Heart right ventricle (tissue), 16 donors: ENCODE measurements around the gene WIPF2. TPM values are rescaled to one million over a fixed set of nuclear protein-coding genes. Genes with fewer than 3 reads are reported as not detected.
A peak's percentile ranks its signal among the peaks of the same experiment; 100 is the strongest.

Source experiments
- ATAC-seq, 8 donors: fragments of 200-7000 bp; cut with Tn5 transposase; one replicate each; pipeline ENCODE4 v1.9.1; 2020; ENCODE audit warnings: mild to moderate bottlenecking in 8 of 8, moderate library complexity in 8 of 8, moderate number of reproducible peaks in 1 of 8
- DNase-seq, 2 donors: peaks; one replicate each; pipeline ENCODE4 v3.0.0-alpha.2; 2020
- H3K27ac ChIP-seq, 10 donors: fragments of 200-600 bp; sonication (generic) in 2 of 10; one replicate each; pipeline versions ENCODE4 v1.5.0 to v1.8.0; 2020 to 2022; ENCODE audit warnings: mild to moderate bottlenecking in 3 of 10
- H3K27me3 ChIP-seq, 7 donors: fragments of 200-600 bp; one replicate each; pipeline ENCODE4 v1.8.0; 2021 to 2022; ENCODE audit warnings: mild to moderate bottlenecking in 2 of 7
- H3K36me3 ChIP-seq, 9 donors: fragments of 200-600 bp; sonication (generic) in 1 of 9; one replicate each; pipeline versions ENCODE4 v1.5.0 to v1.8.0; 2020 to 2022; ENCODE audit warnings: mild to moderate bottlenecking in 2 of 9
- H3K4me1 ChIP-seq, 9 donors: fragments of 200-600 bp; sonication (generic) in 1 of 9; one replicate each; pipeline versions ENCODE4 v1.5.0 to v1.8.0; 2020 to 2022; ENCODE audit warnings: mild to moderate bottlenecking in 4 of 9
- H3K4me3 ChIP-seq, 10 donors: fragments of 200-600 bp; sonication (generic) in 2 of 10; one replicate each; pipeline versions ENCODE4 v1.5.0 to v1.8.0; 2020 to 2022; ENCODE audit warnings: mild to moderate bottlenecking in 7 of 10, moderate library complexity in 2 of 10
- H3K9me3 ChIP-seq, 11 donors: fragments of 200-600 bp in 10 of 11; sonication (generic) in 2 of 11; one replicate each; pipeline versions ENCODE4 v1.5.0 to v1.8.0; 2013 to 2022; ENCODE audit warnings: mild to moderate bottlenecking in 2 of 11, control low read depth in 1 of 11, moderate library complexity in 1 of 11
- WGBS, 2 donors: extraction: QIAGEN DNeasy Blood & Tissue Kit; methylation state at CpG; one replicate each; pipeline ENCODE4 v1.1.7; 2013; ENCODE audit warnings: inconsistent platforms in 1 of 2; 5-methylcytosine and 5-hydroxymethylcytosine counted together
- intact Hi-C, 10 donors: fragments of 100-400 bp; cut with DNase I; formaldehyde crosslinking; loops; one replicate each; pipeline versions ENCODE4 v1.11.1 to v1.14.2; 2022
- microRNA-seq, 2 donors: library from miRNA; unstranded; fragments of <30 nt; microRNA quantifications; one replicate each; pipeline ENCODE4 v1.2.0, GENCODE V29; 2021
- polyA plus RNA-seq, 2 donors: library from polyadenylated mRNA; stranded (reverse); fragments of 200-250 nt; gene quantifications; one replicate each; pipeline ENCODE4 v1.2.3, GENCODE V29; 2013
- total RNA-seq, 10 donors: library from RNA; stranded (reverse); fragmentation: NEBNext Ultra II Directional in 3 of 10; extraction: Animal tissue kit (Norgen Biotek cat#: 25700) in 3 of 10; gene quantifications; one replicate each; pipeline versions ENCODE4 v1.2.1 to v1.2.4, GENCODE V29; 2021 to 2023
- TF ChIP-seq, protein P1 (sequence below), 9 donors: fragments of 200-600 bp; sonication (generic) in 2 of 9; IDR thresholded peaks; one replicate each; pipeline versions ENCODE4 v1.5.0 to v1.8.0; 2021 to 2022; ENCODE audit warnings: antibody characterized with exemption in 9 of 9, mild to moderate bottlenecking in 5 of 9, moderate library complexity in 1 of 9
- donor health status: Arrhythmogenic right ventricular cardiomyopathy.
- donor health status: ischemic (EF 13 %, LVEDD 7.1; RV severe dilation, severe dysfunction).
- donor health status: healthy with polysubstance abuse.
- donor health status: DM: no; HTN: yes; CAD: no.
- donor health status: DM: no; HTN: no; CAD: no.
- donor health status: ischemic (EF 25% LVEDD 6.9; RV normal size, moderate dysfunction).
- donor health status: ischemic (EF 25% LVEDD 5.7; RV mildly dilated, moderate dysfunction).
- donor health status: healthy.
- donor health status: DM: yes; HTN: yes; CAD: no.
- donor health status: Ischemic cardiomyopathy.
- donor health status: ischemic (EF 35%, LVEDD 5.7; RV mildly dilated, moderate dysfunction).
- donor health status: nonischemic (EF 11% LVEDD 7.7; RV severe dilation, severe dysfunction).
- donor health status: DM: yes; HTN: yes; CAD: no.
- donor health status: PGD.
- donor health status: ischemic (EF 29% LVEDD 5.4; RV normal size, mild dysfunction).
- donor health status: nonischemic (EF 23%, LVEDD 6.1; RV moderate dilation, normal function).

WIPF2 gene
- total and polyA plus RNA-seq, 12 donors, result 5.1 to 16.0 (median 12.5) TPM

DNA sequence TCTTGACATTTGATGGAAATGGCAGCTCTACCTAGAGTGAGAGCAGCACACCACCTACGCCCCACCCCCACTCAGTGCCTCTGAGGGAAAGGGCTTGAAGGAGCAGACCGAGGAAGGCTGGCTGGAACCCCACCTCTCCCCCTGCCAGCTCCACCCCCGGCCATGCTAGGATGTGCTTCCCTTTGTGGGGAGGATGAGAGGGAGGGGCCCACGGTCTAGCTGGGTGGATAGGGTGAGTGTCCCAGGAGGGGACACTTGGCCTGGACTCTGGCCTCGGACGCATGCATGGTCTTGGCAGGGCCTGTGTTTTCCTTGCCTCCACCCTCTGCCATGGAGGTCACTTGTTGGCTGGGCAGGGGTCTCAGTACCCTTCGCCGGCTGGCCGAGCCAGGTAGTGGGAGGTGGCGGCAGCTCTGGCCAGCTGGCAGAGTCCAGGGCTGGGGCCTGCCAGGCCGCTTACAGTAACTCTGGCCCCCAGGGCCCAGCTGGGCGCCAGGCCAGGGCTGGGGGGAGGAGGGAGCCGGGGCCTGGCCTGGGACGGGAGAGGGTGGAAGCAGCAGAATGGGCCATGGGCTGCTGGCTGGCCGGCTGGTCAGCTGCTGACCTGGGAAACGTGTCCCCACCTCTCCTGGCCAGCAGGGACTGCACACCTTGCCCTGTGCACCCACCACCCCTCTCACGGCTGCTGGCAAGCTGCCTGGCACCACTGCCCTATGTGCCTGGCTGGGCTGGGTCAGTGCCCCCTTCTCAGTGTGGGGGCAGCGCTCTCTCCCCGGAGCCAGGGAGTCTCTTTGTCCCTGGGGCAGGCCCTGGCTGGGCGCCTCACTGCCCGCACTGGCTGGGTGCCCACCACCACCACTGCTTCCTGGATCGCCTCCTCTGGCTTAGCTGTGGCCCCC, 112.9 kb downstream of the WIPF2 start:
- H3K4me3 ChIP-seq, result peak overlapping the region in 8 of 10 donors; percentile 13 to 49 (median 30)
- H3K9me3 ChIP-seq, result no peaks in the 10 kb centered on the region
- TF ChIP-seq, protein P1, sequence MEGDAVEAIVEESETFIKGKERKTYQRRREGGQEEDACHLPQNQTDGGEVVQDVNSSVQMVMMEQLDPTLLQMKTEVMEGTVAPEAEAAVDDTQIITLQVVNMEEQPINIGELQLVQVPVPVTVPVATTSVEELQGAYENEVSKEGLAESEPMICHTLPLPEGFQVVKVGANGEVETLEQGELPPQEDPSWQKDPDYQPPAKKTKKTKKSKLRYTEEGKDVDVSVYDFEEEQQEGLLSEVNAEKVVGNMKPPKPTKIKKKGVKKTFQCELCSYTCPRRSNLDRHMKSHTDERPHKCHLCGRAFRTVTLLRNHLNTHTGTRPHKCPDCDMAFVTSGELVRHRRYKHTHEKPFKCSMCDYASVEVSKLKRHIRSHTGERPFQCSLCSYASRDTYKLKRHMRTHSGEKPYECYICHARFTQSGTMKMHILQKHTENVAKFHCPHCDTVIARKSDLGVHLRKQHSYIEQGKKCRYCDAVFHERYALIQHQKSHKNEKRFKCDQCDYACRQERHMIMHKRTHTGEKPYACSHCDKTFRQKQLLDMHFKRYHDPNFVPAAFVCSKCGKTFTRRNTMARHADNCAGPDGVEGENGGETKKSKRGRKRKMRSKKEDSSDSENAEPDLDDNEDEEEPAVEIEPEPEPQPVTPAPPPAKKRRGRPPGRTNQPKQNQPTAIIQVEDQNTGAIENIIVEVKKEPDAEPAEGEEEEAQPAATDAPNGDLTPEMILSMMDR (IDR thresholded peaks at IDR 0.05), result no peak
- no peaks in the 10 kb centered on the region for H3K27me3 ChIP-seq
- peak; percentile 92 to 95 for DNase-seq
- peaks cover 0 to 30% (median 0%) of the 10 kb centered on the region in 9 donors for H3K36me3 ChIP-seq
- peak; percentile 88 to 96 (median 94) for ATAC-seq
- peak overlapping the region; percentile 70 to 98 (median 86) for H3K27ac ChIP-seq
- peaks cover 68 to 100% (median 95%) of the 10 kb centered on the region in 9 donors for H3K4me1 ChIP-seq
- WGBS, 2 donors, result 6 to 11% methylated on average over 22 of the region's 22 CpGs
- intact Hi-C loops, result no loop called here

Small RNA genes lying within 50 kb of the gene (microRNA-seq; reads per million reads assigned to microRNA genes)
- 0 reads per million in 2 donors for gene MIR6867

Other genes with a start within 250 kb of the WIPF2 start
- gene PSMD3, start 238.5 kb upstream of the WIPF2 start, total RNA-seq, result 100 to 1,000 TPM in 1 of 10 donors, 10 to 100 TPM in 9; 76.5 to 113 (median 81.8) TPM
- 100 to 1,000 TPM in 1 of 2 donors, 10 to 100 TPM in 1; 46.7 to 109 TPM for gene PSMD3, start 238.5 kb upstream of the WIPF2 start, polyA plus RNA-seq
- gene CSF3, start 203.9 kb upstream of the WIPF2 start, total RNA-seq, result 1 to 10 TPM in 2 of 10 donors, under 1 TPM in 1, not detected in 7; 0.81 to 4.2 (median 1.6) TPM
- gene CSF3, start 203.9 kb upstream of the WIPF2 start, polyA plus RNA-seq, result under 1 TPM; 0.29 to 0.32 TPM
- 10 to 100 TPM; 46.7 to 63.2 (median 58.4) TPM for gene MED24, start 164.9 kb upstream of the WIPF2 start, total RNA-seq
- 10 to 100 TPM; 47.2 to 75.6 TPM for gene MED24, start 164.9 kb upstream of the WIPF2 start, polyA plus RNA-seq
- gene THRA, start 156.3 kb upstream of the WIPF2 start, total RNA-seq, result 100 to 1,000 TPM in 1 of 10 donors, 10 to 100 TPM in 9; 59.8 to 102 (median 69.7) TPM
- gene THRA, start 156.3 kb upstream of the WIPF2 start, polyA plus RNA-seq, result 10 to 100 TPM; 29.8 to 44.2 TPM
- gene NR1D1, start 118.7 kb upstream of the WIPF2 start, total RNA-seq, result 10 to 100 TPM in 7 of 10 donors, 1 to 10 TPM in 3; 5.5 to 41.3 (median 29.9) TPM
- 10 to 100 TPM in 1 of 2 donors, 1 to 10 TPM in 1; 7.1 to 24.4 TPM for gene NR1D1, start 118.7 kb upstream of the WIPF2 start, polyA plus RNA-seq
- gene MSL1, start 97.3 kb upstream of the WIPF2 start, total RNA-seq, result 10 to 100 TPM; 26.3 to 57.4 (median 37.7) TPM
- 10 to 100 TPM; 45.5 to 65.0 TPM for gene MSL1, start 97.3 kb upstream of the WIPF2 start, polyA plus RNA-seq
- 10 to 100 TPM; 39.9 to 56.8 (median 43.7) TPM for gene CASC3, start 78.8 kb upstream of the WIPF2 start, total RNA-seq
- gene CASC3, start 78.8 kb upstream of the WIPF2 start, polyA plus RNA-seq, result 10 to 100 TPM; 21.3 to 41.0 TPM
- 1 to 10 TPM; 2.2 to 5.7 (median 3.2) TPM for gene RAPGEFL1, start 41.8 kb upstream of the WIPF2 start, total RNA-seq
- 10 to 100 TPM in 1 of 2 donors, 1 to 10 TPM in 1; 2.9 to 21.9 TPM for gene RAPGEFL1, start 41.8 kb upstream of the WIPF2 start, polyA plus RNA-seq
- 1 to 10 TPM in 4 of 10 donors, under 1 TPM in 6; 0.49 to 3.0 (median 0.86) TPM for gene CDC6, start 68.6 kb downstream of the WIPF2 start, total RNA-seq
- gene CDC6, start 68.6 kb downstream of the WIPF2 start, polyA plus RNA-seq, result 1 to 10 TPM in 1 of 2 donors, under 1 TPM in 1; 0.66 to 1.8 TPM
- 10 to 100 TPM; 11.2 to 34.0 (median 18.3) TPM for gene RARA, start 89.9 kb downstream of the WIPF2 start, total RNA-seq
- gene RARA, start 89.9 kb downstream of the WIPF2 start, polyA plus RNA-seq, result 10 to 100 TPM; 19.0 to 20.8 TPM
- gene GJD3, start 145.4 kb downstream of the WIPF2 start, total RNA-seq, result 1 to 10 TPM in 9 of 10 donors, under 1 TPM in 1; 0.79 to 6.2 (median 2.1) TPM
- gene GJD3, start 145.4 kb downstream of the WIPF2 start, polyA plus RNA-seq, result under 1 TPM; 0.65 to 0.88 TPM
- gene TOP2A, start 198.6 kb downstream of the WIPF2 start, total RNA-seq, result 10 to 100 TPM in 1 of 10 donors, 1 to 10 TPM in 4, under 1 TPM in 5; 0.17 to 20.0 (median 1.0) TPM
- 1 to 10 TPM in 1 of 2 donors, under 1 TPM in 1; 0.28 to 1.5 TPM for gene TOP2A, start 198.6 kb downstream of the WIPF2 start, polyA plus RNA-seq
- gene IGFBP4, start 224.1 kb downstream of the WIPF2 start, total RNA-seq, result 100 to 1,000 TPM in 6 of 10 donors, 10 to 100 TPM in 4; 65.1 to 301 (median 123) TPM
- 100 to 1,000 TPM; 224 to 295 TPM for gene IGFBP4, start 224.1 kb downstream of the WIPF2 start, polyA plus RNA-seq